Stimulated activated CD4-positive, alpha-beta T cell treated with anti-CD3 and anti-CD28 coated beads, Interleukin-4, amount 100 ng/mL, for 24 hours (primary cell): Measurements from ENCODE around the gene OSM.

Experiments
- DNase-seq: peaks from one replicate; pipeline ENCODE4 v3.0.0-alpha.2; 2020

The OSM gene

GRCh38 chr22:30261134-30261533, 5.5 kb downstream of the OSM start:
- DNase-seq: no peak

- no peak for DNase-seq
These were observed 6.0 kb downstream of the OSM start for GRCh38 chr22:30260682-30261081.

GRCh38 chr22:30260276-30260675, 6.4 kb downstream of the OSM start:
- no peak for DNase-seq

- no peak for DNase-seq
These were observed 12.3 kb downstream of the OSM start for GRCh38 chr22:30254314-30254713.

- no peak for DNase-seq
These were observed 13.3 kb downstream of the OSM start for GRCh38 chr22:30253205-30253852.

- DNase-seq: no peak
These were observed 14.0 kb downstream of the OSM start for GRCh38 chr22:30252411-30253204.

- no peak for DNase-seq
These were observed 14.9 kb downstream of the OSM start for GRCh38 chr22:30251711-30252110.

GRCh38 chr22:30250661-30251267, 15.9 kb downstream of the OSM start:
- DNase-seq: peak; percentile 60

- no peak for DNase-seq
These were observed 16.5 kb downstream of the OSM start for GRCh38 chr22:30250039-30250565.

GRCh38 chr22:30249049-30250038, 17.3 kb downstream of the OSM start:
- no peak for DNase-seq

GRCh38 chr22:30248484-30248883, 18.2 kb downstream of the OSM start:
- DNase-seq: no peak

- DNase-seq: no peak
These were observed 18.7 kb downstream of the OSM start for GRCh38 chr22:30247974-30248373.

- DNase-seq: no peak
These were observed 19.1 kb downstream of the OSM start for GRCh38 chr22:30247561-30247960.

- no peak for DNase-seq
These were observed 19.8 kb downstream of the OSM start for GRCh38 chr22:30246814-30247376.

GRCh38 chr22:30245985-30246813, 20.5 kb downstream of the OSM start, which contains the start of gene LIF:
Gene LIF (minus strand): TSS chr22:30246759. CDS start chr22:30246695, 64 bp downstream.
- DNase-seq: peak; percentile 64

- DNase-seq: peak; percentile 39
These were observed 21.3 kb downstream of the OSM start for GRCh38 chr22:30245181-30245984.

- DNase-seq: no peak
These were observed 22.0 kb downstream of the OSM start for GRCh38 chr22:30244641-30245040.

GRCh38 chr22:30244066-30244465, 22.6 kb downstream of the OSM start:
- no peak for DNase-seq

GRCh38 chr22:30243661-30244060, 23.0 kb downstream of the OSM start:
- no peak for DNase-seq
